GM12873 (cell line): Measurements from ENCODE around the gene PFKL.

Source experiments
- TF ChIP-seq, protein P1 (sequence below): IDR thresholded peaks from 2 replicates; pipeline ENCODE4 v1.5.1; 2012; ENCODE audit warnings: low read depth, mild to moderate bottlenecking, moderate library complexity, low read length, control low read depth; ENCODE audit not compliant: insufficient read depth; ENCODE audit errors: missing control alignments

PFKL gene

GRCh38 chr21:44329971-44330681 lies 30.3 kb downstream of the PFKL start:
- TF ChIP-seq, protein P1, sequence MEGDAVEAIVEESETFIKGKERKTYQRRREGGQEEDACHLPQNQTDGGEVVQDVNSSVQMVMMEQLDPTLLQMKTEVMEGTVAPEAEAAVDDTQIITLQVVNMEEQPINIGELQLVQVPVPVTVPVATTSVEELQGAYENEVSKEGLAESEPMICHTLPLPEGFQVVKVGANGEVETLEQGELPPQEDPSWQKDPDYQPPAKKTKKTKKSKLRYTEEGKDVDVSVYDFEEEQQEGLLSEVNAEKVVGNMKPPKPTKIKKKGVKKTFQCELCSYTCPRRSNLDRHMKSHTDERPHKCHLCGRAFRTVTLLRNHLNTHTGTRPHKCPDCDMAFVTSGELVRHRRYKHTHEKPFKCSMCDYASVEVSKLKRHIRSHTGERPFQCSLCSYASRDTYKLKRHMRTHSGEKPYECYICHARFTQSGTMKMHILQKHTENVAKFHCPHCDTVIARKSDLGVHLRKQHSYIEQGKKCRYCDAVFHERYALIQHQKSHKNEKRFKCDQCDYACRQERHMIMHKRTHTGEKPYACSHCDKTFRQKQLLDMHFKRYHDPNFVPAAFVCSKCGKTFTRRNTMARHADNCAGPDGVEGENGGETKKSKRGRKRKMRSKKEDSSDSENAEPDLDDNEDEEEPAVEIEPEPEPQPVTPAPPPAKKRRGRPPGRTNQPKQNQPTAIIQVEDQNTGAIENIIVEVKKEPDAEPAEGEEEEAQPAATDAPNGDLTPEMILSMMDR, result no peak

GRCh38 chr21:44330698-44331097 lies 30.8 kb downstream of the PFKL start:
- TF ChIP-seq, protein P1, result no peak

- TF ChIP-seq, protein P1, result no peak
Measured at GRCh38 chr21:44331209-44331608, 31.4 kb downstream of the PFKL start.

DNA sequence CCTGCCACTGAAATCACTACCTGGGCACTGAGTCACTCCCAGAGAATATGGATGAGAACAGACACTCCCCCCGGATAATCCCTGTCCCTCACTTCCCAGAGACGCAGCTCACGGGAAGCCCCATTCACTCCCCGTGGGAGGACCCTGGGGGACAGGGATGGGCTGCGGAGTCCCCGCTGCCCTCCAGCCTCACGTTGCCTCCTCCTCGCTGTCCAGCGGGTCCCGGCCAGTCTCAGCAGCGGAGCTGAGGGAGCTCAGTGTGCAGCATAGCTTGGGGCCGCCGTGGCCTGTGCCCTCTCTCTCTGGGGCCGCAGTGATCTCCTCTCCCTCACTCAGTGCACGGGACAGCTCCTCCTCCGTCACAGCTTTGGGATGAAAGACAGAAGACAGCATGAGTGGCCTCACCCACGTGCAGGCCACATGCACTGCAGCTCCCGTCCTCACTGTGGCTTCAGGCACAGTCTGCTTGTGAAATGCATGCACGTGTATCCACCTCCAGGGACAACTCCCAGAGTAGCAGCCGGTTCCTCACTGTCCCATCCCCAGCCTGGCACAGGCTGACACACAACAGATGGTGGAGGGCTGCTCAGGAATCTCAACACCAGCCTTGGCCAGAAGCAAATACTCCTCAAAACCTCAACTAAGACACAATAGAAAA lies 31.9 kb downstream of the PFKL start:
- TF ChIP-seq, protein P1, result no peak

DNA sequence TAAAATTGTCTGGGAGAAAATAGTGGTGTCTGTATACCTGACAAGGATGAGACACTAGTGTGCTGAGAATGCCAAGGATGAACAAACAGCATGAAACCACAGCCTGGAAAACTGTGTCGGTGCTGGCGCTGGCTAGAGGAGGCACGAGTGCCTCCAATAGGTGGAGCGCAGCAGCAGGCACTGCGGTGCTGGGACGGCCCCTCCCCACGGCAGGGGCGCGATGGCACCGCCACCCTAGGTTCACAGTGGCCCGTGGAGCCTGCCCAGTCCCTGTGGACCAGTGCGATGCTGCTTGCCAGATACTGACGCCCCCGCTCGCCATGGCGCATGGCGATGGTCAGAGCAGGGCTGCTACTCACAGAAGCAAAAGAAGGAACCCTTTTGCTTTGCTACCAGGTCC lies 32.5 kb downstream of the PFKL start:
- TF ChIP-seq, protein P1, result peak; percentile 3

- TF ChIP-seq, protein P1, result no peak
Measured at GRCh38 chr21:44332965-44333364, 33.1 kb downstream of the PFKL start.

DNA sequence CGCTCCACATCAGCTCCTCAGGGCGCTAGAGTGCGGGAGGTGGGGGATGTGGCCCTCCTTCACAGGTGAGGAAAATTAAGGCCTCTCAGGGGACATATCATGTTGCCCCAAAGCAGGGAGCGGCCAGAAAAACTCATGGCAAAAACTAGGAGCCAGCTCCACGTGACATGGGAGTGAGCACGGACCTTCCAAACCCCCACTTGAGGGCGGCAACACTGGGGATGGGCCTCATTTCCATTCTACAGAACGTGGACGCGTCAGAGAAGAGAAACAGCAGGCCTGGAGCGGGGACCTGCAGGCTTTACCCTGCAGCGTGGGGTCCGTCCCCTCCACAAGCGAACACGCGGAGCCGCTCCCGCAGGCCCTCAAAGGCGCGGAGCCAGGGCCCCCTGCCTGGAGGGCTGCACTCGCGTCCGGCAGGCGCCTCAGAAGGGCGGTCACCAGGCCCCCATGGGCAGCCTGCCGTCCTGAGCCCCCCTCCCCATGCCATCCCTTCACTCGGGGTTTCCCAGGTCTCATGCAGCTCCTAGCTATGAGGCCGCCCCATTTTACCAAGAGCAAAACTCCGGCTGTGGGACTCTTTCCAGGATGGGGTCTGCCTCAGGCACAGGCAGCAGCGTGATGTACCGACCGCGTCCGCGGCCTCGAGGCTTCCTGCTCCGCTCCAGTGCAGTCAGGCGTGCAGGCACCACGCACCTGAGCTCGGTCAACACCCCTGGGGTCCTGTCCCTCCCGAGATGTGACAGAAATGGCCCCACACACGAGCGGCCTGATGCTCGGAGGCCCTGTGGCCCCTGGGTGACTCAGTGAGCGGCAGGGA lies 33.9 kb downstream of the PFKL start:
- TF ChIP-seq, protein P1, result no peak
